IMR-90 (cell line): Measurements from ENCODE around the gene STRA6. TPM values are rescaled to one million over a fixed set of nuclear protein-coding genes. Genes with fewer than 3 reads are reported as not detected.

Source experiments
- ATAC-seq: fragments of 200-7000 bp; cut with Tn5 transposase; 2 replicates; pipeline ENCODE4 v1.9.1; 2020; ENCODE audit warnings: low read depth, mild to moderate bottlenecking, moderate library complexity
- BruUV-seq: library from RNA; stranded (reverse); fragments of 400-500 nt; replicated peaks from 2 replicates; lab custom pipeline; 2021; lab: Mats Ljungman, UMichigan
- CTCF ChIA-PET: fragments of 300-600 bp; formaldehyde crosslinking; extraction: SDS; loops from one replicate; lab custom pipeline; 2021; ENCODE audit warnings: antibody characterized with exemption; lab: Yijun Ruan, JAX
- POLR2A ChIA-PET: fragments of 300-600 bp; sonication (Branson Sonifier 250); formaldehyde crosslinking; loops from one replicate; lab custom pipeline; 2022; ENCODE audit warnings: antibody characterized with exemption; ENCODE audit not compliant: unreplicated experiment; lab: Charles Lee
- DNase-seq: peaks from one replicate; pipeline ENCODE4 v3.0.0; 2013
- H2AFZ ChIP-seq: replicated peaks from 2 replicates; pipeline ENCODE3; 2013; ENCODE audit warnings: low read length, mild to moderate bottlenecking; ENCODE audit not compliant: poor library complexity
- H2AK5ac ChIP-seq: 2 replicates; pipeline ENCODE4 v1.6.1; 2013; ENCODE audit warnings: low read depth, low read length, inconsistent platforms
- H2AK9ac ChIP-seq: replicated peaks from 2 replicates; pipeline ENCODE3; 2013; ENCODE audit warnings: mild to moderate bottlenecking, low read depth, low read length, moderate library complexity; ENCODE audit not compliant: poor library complexity
- H2BK120ac ChIP-seq: 2 replicates; pipeline ENCODE4 v1.6.1; 2013; ENCODE audit warnings: low read depth, low read length, inconsistent platforms
- H2BK15ac ChIP-seq: 3 replicates; pipeline ENCODE4 v1.6.1; 2013; ENCODE audit warnings: low read depth, low read length, inconsistent platforms
- H2BK20ac ChIP-seq: 2 replicates; pipeline ENCODE4 v1.6.1; 2013; ENCODE audit warnings: low read depth, mild to moderate bottlenecking, inconsistent platforms, low read length, moderate library complexity
- H2BK5ac ChIP-seq: 2 replicates; pipeline ENCODE4 v1.6.1; 2013; ENCODE audit warnings: mild to moderate bottlenecking, low read depth, low read length, inconsistent platforms; ENCODE audit not compliant: poor library complexity, severe bottlenecking
- H3K14ac ChIP-seq: replicated peaks from 2 replicates; pipeline ENCODE4 v1.6.1; 2013; ENCODE audit warnings: low read depth, low read length, inconsistent platforms
- H3K18ac ChIP-seq: 2 replicates; pipeline ENCODE4 v1.6.1; 2013; ENCODE audit warnings: low read depth, low read length, control low read depth
- H3K23ac ChIP-seq: 2 replicates; pipeline ENCODE4 v1.6.1; 2013; ENCODE audit warnings: low read depth, low read length, inconsistent platforms
- H3K27ac ChIP-seq: 2 replicates; pipeline ENCODE4 v1.5.1; 2013; ENCODE audit warnings: mild to moderate bottlenecking, control low read depth, low read length; ENCODE audit not compliant: insufficient read depth
- H3K27me3 ChIP-seq: 2 replicates; pipeline ENCODE4 v1.6.1; 2013; ENCODE audit warnings: low read length; ENCODE audit not compliant: control insufficient read depth, insufficient read depth
- H3K36me3 ChIP-seq: 2 replicates; pipeline ENCODE4 v1.6.1; 2013; ENCODE audit warnings: low read length, mixed read lengths; ENCODE audit not compliant: control insufficient read depth, insufficient read depth
- H3K4ac ChIP-seq: 2 replicates; pipeline ENCODE4 v1.6.1; 2013; ENCODE audit warnings: low read depth, low read length, inconsistent platforms
- H3K4me1 ChIP-seq: 2 replicates; pipeline ENCODE4 v1.6.1; 2013; ENCODE audit warnings: low read length, mixed read lengths; ENCODE audit not compliant: control insufficient read depth, insufficient read depth
- H3K4me2 ChIP-seq: 2 replicates; pipeline ENCODE4 v1.6.1; 2013; ENCODE audit warnings: low read depth, mild to moderate bottlenecking, control low read depth, low read length, moderate library complexity
- H3K4me3 ChIP-seq: 2 replicates; pipeline ENCODE4 v1.5.1; 2013; ENCODE audit warnings: low read depth, mild to moderate bottlenecking, control low read depth, low read length, moderate library complexity; ENCODE audit not compliant: insufficient read depth
- H3K56ac ChIP-seq: 2 replicates; pipeline ENCODE4 v1.6.1; 2013; ENCODE audit warnings: low read length, inconsistent platforms; ENCODE audit not compliant: insufficient read depth; ENCODE audit errors: extremely low read depth
- H3K79me1 ChIP-seq, 2 experiments: 2 replicates each; pipeline ENCODE4 v1.6.1; 2013; ENCODE audit warnings: low read length in 2 of 2, inconsistent platforms in 1 of 2, low read depth in 1 of 2
- H3K9ac ChIP-seq: 2 replicates; pipeline ENCODE4 v1.6.1; 2013; ENCODE audit warnings: low read depth, low read length, control low read depth
- H3K9me1 ChIP-seq: 2 replicates; pipeline ENCODE4 v1.6.1; 2013; ENCODE audit warnings: low read length, inconsistent platforms; ENCODE audit not compliant: insufficient read depth
- H3K9me3 ChIP-seq: 2 replicates; pipeline ENCODE4 v1.6.1; 2013; ENCODE audit warnings: low read length; ENCODE audit not compliant: control insufficient read depth, insufficient read depth
- H4K20me1 ChIP-seq: 2 replicates; pipeline ENCODE4 v1.6.1; 2013; ENCODE audit warnings: low read length, inconsistent platforms; ENCODE audit not compliant: insufficient read depth
- H4K5ac ChIP-seq: 2 replicates; pipeline ENCODE4 v1.6.1; 2013; ENCODE audit warnings: mild to moderate bottlenecking, low read depth, low read length, control low read depth
- H4K8ac ChIP-seq, 2 experiments: 2 replicates each; pipeline ENCODE4 v1.6.1; 2013; ENCODE audit warnings: low read depth in 2 of 2, low read length in 2 of 2, control low read depth in 1 of 2, inconsistent platforms in 1 of 2
- H4K91ac ChIP-seq: 2 replicates; pipeline ENCODE4 v1.6.1; 2013; ENCODE audit warnings: low read depth, low read length, inconsistent platforms; ENCODE audit not compliant: insufficient read depth
- CEBPB ChIP-seq: IDR thresholded peaks from 2 replicates; pipeline ENCODE4 v1.6.1; 2012; ENCODE audit warnings: low read depth, low read length, improper control_type of control experiment
- CHD1 ChIP-seq: IDR thresholded peaks from 2 replicates; pipeline ENCODE4 v1.6.1; 2012; ENCODE audit warnings: low read depth, low read length, improper control_type of control experiment
- FOS ChIP-seq: fragments of 150-350 bp; IDR thresholded peaks from 2 replicates; pipeline ENCODE4 v1.6.1; 2016; ENCODE audit warnings: low read depth, low read length
- MAFK ChIP-seq: IDR thresholded peaks from 2 replicates; pipeline ENCODE4 v1.6.1; 2012; ENCODE audit warnings: low read depth, low read length, improper control_type of control experiment
- MAZ ChIP-seq: IDR thresholded peaks from 2 replicates; pipeline ENCODE4 v1.6.1; 2012; ENCODE audit warnings: low read depth, mild to moderate bottlenecking, low read length, improper control_type of control experiment, moderate library complexity, borderline replicate concordance
- MXI1 ChIP-seq: IDR thresholded peaks from 2 replicates; pipeline ENCODE4 v1.6.1; 2012; ENCODE audit warnings: low read depth, mild to moderate bottlenecking, low read length, moderate library complexity, borderline replicate concordance
- NFE2L2 ChIP-seq: fragments of 150-350 bp; IDR thresholded peaks from 2 replicates; pipeline ENCODE4 v1.6.1; 2016; ENCODE audit warnings: low read depth, mild to moderate bottlenecking, low read length
- RAD21 ChIP-seq: IDR thresholded peaks from 2 replicates; pipeline ENCODE4 v1.6.1; 2012; ENCODE audit warnings: low read length, improper control_type of control experiment
- RCOR1 ChIP-seq: IDR thresholded peaks from 2 replicates; pipeline ENCODE4 v1.6.1; 2012; ENCODE audit warnings: mild to moderate bottlenecking, low read length, improper control_type of control experiment; ENCODE audit not compliant: insufficient replicate concordance
- RFX5 ChIP-seq: IDR thresholded peaks from 2 replicates; pipeline ENCODE4 v1.8.0; 2012; ENCODE audit warnings: low read depth, mild to moderate bottlenecking, low read length, moderate library complexity
- SMC3 ChIP-seq: fragments of 150-350 bp; IDR thresholded peaks from 2 replicates; pipeline ENCODE4 v1.6.1; 2016; ENCODE audit warnings: low read depth, mild to moderate bottlenecking, antibody characterized with exemption, low read length, moderate library complexity
- WGBS, 2 experiments: methylation state at CpG; one replicate each; pipeline versions ENCODE4 v1.1.5 to v1.1.7; 2013; ENCODE audit warnings: missing lambda C conversion rate in 2 of 2; ENCODE audit not compliant: insufficient read length in 1 of 2; ENCODE audit errors: extremely low coverage in 2 of 2; 5-methylcytosine and 5-hydroxymethylcytosine counted together
- dilution Hi-C: fragments of 300-500 bp; cut with HindIII; formaldehyde crosslinking; loops from one replicate; pipeline ENCODE4 v1.14.3; 2018; ENCODE audit warnings: low sequenced_read_pairs; ENCODE audit not compliant: unreplicated experiment
- in situ Hi-C: fragments of 300-500 bp; cut with MboI; formaldehyde crosslinking; loops from 3 replicates; pipeline ENCODE4 v1.14.3; 2019; ENCODE audit warnings: low sequenced_read_pairs, inconsistent platforms, mixed read lengths
- intact Hi-C: fragments of 100-400 bp; cut with micrococcal nuclease; formaldehyde crosslinking; loops from 2 replicates; pipeline ENCODE4 v1.10.0; 2022
- polyA plus RNA-seq, 3 experiments: library from polyadenylated mRNA; depleted of rRNA; stranded (reverse); fragments of >200 nt; gene quantifications; 2 replicates each; pipeline ENCODE4 v1.2.3, GENCODE V29; 2012; ENCODE audit warnings: low replicate concordance in 1 of 3
- total RNA-seq: library from RNA; depleted of rRNA; stranded (reverse); fragments of >200 nt; gene quantifications from 2 replicates; pipeline ENCODE4 v1.2.3, GENCODE V29; 2012
- TF ChIP-seq, protein P1 (sequence below): fragments of 150-350 bp; IDR thresholded peaks from 2 replicates; pipeline ENCODE4 v1.6.1; 2016; ENCODE audit warnings: low read depth, mild to moderate bottlenecking, low read length, moderate library complexity, borderline replicate concordance
- TF ChIP-seq, protein P2 (sequence below): fragments of 150-350 bp; IDR thresholded peaks from 2 replicates; pipeline ENCODE4 v1.6.1; 2017; ENCODE audit warnings: mild to moderate bottlenecking, antibody characterized with exemption, low read length, low read depth

Gene STRA6
- total and polyA plus RNA-seq, 2 of the 4 experiments (the other 2 are of a cell fraction) = 0.17 TPM; not detected in 1

DNA sequence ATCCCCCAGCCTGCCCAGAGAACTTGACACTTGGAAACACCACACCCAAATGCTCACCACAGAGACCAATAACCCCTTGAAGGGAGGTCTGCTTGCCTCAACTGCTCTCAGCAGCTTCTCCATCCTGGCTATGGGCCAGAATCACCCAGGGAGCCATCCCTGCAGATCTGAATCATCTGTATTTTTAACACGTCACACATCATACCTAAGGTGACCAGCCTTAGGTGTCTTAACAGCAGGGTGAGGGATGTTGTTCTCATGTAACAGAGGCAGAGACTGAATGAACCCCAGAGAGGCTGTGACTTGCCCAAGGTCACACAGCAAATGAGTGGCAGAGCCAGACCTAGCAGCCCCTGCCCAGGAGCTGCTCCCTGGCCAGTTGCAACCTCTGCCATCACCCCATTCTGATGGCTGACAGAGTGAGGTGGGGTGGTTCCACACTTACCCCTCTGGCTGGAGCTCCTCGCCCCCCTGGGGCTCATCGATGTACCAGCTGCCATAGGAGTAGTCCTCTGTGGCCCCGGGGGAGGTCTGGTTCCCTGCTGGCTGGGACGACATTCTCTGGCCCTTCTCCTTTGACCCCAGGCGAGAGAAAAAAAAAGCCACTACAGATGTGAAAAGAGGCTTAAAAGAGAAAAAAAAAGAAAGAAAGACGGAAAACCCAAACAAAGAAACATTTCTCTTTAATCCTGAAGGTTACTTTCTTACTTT lies 722 bp downstream of the STRA6 start (continued):
- no peak for TF ChIP-seq RAD21

DNA sequence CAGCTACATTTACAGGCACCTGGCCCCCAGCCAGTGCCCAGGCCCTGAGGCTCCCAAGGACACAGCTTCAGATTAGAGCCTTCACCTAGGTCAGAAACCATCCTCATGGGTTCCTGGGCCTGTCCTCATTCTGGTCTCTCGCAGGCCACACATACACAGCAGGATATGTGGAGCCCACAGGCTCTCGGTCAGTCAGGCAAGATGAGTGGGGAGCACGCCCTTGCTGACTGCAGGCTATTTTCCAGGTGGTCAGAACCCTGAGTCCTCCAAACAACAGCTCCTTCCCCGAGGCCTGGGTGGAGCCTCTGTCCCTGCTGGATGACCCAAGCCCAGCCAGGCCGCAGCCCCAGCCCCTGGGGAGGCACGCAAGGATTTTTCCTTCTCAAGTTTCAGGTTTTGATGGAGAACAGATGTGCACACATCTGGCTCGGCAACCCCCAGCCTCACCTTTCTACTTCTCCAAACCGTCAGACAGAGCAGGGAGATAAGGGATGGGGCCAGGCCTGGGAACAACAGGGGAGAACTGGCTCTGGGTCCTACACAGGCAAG lies 1.6 kb downstream of the STRA6 start:
- Histone ChIP-seq H3K79me1 (no peaks in the 10 kb centered on the region), H3K9me1 (peaks cover 7% of the 10 kb centered on the region), H3K36me3 (no peaks in the 10 kb centered on the region), H3K4me2 (no peak overlapping the region), H3K18ac (no peak overlapping the region; the same call in 1 of the 2 replicates), H2AFZ (peak overlapping the region; percentile 33), H3K27me3 (peaks cover 5% of the 10 kb centered on the region; the same call in 1 of the 2 replicates), H2BK15ac (no peak overlapping the region; the same call in 2 of the 3 replicates), H4K5ac (no peak overlapping the region), H3K9me3 (no peaks in the 10 kb centered on the region), H4K8ac (no peak overlapping the region), H3K23ac (no peak overlapping the region), H3K9ac (no peak overlapping the region), H2BK20ac (no peak overlapping the region), H3K27ac (no peak overlapping the region), H2AK5ac (peak overlapping the region; percentile 90), H2BK5ac (no peak overlapping the region), H2AK9ac (peak overlapping the region; percentile 83), H3K4me1 (peaks cover 26% of the 10 kb centered on the region), H2BK120ac (0 out of 2 replicates have a peak overlapping the region, but pooled peaks have one; percentile 14), H3K4me3 (no peak overlapping the region), H4K91ac (no peak overlapping the region), H3K56ac (no peak overlapping the region), H3K4ac (peak overlapping the region; percentile 56; the same call in 1 of the 2 replicates), H4K20me1 (peaks cover under 1% of the 10 kb centered on the region; the same call in 1 of the 2 replicates), H3K14ac (0 out of 2 replicates have a peak overlapping the region, but pooled peaks have one; percentile 35)
- WGBS, 2 experiments = no CpG with 5 or more reads among the region's 8 CpGs
- in situ Hi-C loops (no loop called here), dilution Hi-C loops (no loop called here), intact Hi-C loops (no loop called here)
- ATAC-seq (peak; percentile 9), DNase-seq (peak; percentile 52)
- BruUV-seq = no TSS peak
- ChIA-PET CTCF (interaction anchor here (1.3 kb wide), 1 partner anchor 147 kb away, joined by 3 read pairs; no protein-coding TSS in a partner anchor), POLR2A (no interaction called here)
- TF ChIP-seq SMC3 = no peak
- no peak for TF ChIP-seq RFX5
- TF ChIP-seq CHD1 = no peak
- TF ChIP-seq, protein P1, sequence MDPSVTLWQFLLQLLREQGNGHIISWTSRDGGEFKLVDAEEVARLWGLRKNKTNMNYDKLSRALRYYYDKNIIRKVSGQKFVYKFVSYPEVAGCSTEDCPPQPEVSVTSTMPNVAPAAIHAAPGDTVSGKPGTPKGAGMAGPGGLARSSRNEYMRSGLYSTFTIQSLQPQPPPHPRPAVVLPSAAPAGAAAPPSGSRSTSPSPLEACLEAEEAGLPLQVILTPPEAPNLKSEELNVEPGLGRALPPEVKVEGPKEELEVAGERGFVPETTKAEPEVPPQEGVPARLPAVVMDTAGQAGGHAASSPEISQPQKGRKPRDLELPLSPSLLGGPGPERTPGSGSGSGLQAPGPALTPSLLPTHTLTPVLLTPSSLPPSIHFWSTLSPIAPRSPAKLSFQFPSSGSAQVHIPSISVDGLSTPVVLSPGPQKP = no peak
- TF ChIP-seq, protein P2, sequence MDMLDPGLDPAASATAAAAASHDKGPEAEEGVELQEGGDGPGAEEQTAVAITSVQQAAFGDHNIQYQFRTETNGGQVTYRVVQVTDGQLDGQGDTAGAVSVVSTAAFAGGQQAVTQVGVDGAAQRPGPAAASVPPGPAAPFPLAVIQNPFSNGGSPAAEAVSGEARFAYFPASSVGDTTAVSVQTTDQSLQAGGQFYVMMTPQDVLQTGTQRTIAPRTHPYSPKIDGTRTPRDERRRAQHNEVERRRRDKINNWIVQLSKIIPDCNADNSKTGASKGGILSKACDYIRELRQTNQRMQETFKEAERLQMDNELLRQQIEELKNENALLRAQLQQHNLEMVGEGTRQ = no peak
- TF ChIP-seq RCOR1 = no peak
- no peak for TF ChIP-seq NFE2L2
- no peak for TF ChIP-seq MAZ
- TF ChIP-seq FOS = no peak
- no peak for TF ChIP-seq MXI1
- no peak for TF ChIP-seq MAFK
- TF ChIP-seq RAD21 = no peak
- TF ChIP-seq CEBPB = no peak
